H9 (cell line): ENCODE data around the gene KLC4. TPM values are rescaled to one million over a fixed set of nuclear protein-coding genes. Genes with fewer than 3 reads are reported as not detected.

Source experiments
- DNase-seq: peaks from one replicate; pipeline ENCODE4 v3.0.0-alpha.2; 2017
- H2AFZ ChIP-seq: one replicate; pipeline ENCODE4 v1.6.1; 2013; ENCODE audit warnings: mild to moderate bottlenecking, low read length, control low read depth, moderate library complexity
- H2AK5ac ChIP-seq: 2 replicates; pipeline ENCODE4 v1.6.1; 2013; ENCODE audit warnings: low read length, control low read depth, mixed read lengths; ENCODE audit not compliant: insufficient read length
- H2BK120ac ChIP-seq: one replicate; pipeline ENCODE4 v1.6.1; 2013; ENCODE audit warnings: low read depth, mild to moderate bottlenecking, low read length, control low read depth, inconsistent platforms; ENCODE audit not compliant: poor library complexity, severe bottlenecking
- H2BK12ac ChIP-seq: 2 replicates; pipeline ENCODE4 v1.6.1; 2013; ENCODE audit warnings: low read length, control low read depth, mixed read lengths, low read depth; ENCODE audit not compliant: insufficient read length
- H2BK15ac ChIP-seq: 2 replicates; pipeline ENCODE4 v1.6.1; 2013; ENCODE audit warnings: low read depth, low read length, control low read depth
- H2BK20ac ChIP-seq: one replicate; pipeline ENCODE4 v1.6.1; 2013; ENCODE audit warnings: low read depth, mild to moderate bottlenecking, low read length, control low read depth, inconsistent platforms; ENCODE audit not compliant: poor library complexity, severe bottlenecking
- H2BK5ac ChIP-seq: 2 replicates; pipeline ENCODE4 v1.6.1; 2013; ENCODE audit warnings: low read length, control low read depth, mixed read lengths; ENCODE audit not compliant: insufficient read length
- H3K14ac ChIP-seq: 2 replicates; pipeline ENCODE4 v1.6.1; 2013; ENCODE audit warnings: low read length, control low read depth; ENCODE audit not compliant: insufficient read depth
- H3K18ac ChIP-seq: 2 replicates; pipeline ENCODE4 v1.6.1; 2013; ENCODE audit warnings: low read depth, mild to moderate bottlenecking, mixed read lengths, low read length, control low read depth; ENCODE audit not compliant: insufficient read length
- H3K23ac ChIP-seq: 2 replicates; pipeline ENCODE4 v1.6.1; 2013; ENCODE audit warnings: low read length, control low read depth, mixed read lengths, low read depth; ENCODE audit not compliant: insufficient read length
- H3K23me2 ChIP-seq: 2 replicates; pipeline ENCODE4 v1.6.1; 2013; ENCODE audit warnings: low read depth, mild to moderate bottlenecking, mixed read lengths, low read length, control low read depth; ENCODE audit not compliant: insufficient read length, poor library complexity, severe bottlenecking
- H3K27ac ChIP-seq: 2 replicates; pipeline ENCODE4 v1.5.1; 2013; ENCODE audit warnings: low read length, control low read depth, mixed read lengths, low read depth; ENCODE audit not compliant: insufficient read length
- H3K27me3 ChIP-seq: 2 replicates; pipeline ENCODE4 v1.6.1; 2013; ENCODE audit warnings: low read length, control low read depth, inconsistent platforms; ENCODE audit not compliant: insufficient read depth
- H3K4ac ChIP-seq: 2 replicates; pipeline ENCODE4 v1.6.1; 2013; ENCODE audit warnings: low read depth, mild to moderate bottlenecking, control low read depth, inconsistent platforms, low read length, moderate library complexity
- H3K4me1 ChIP-seq: 2 replicates; pipeline ENCODE4 v1.6.1; 2013; ENCODE audit warnings: low read length, control low read depth, inconsistent platforms; ENCODE audit not compliant: insufficient read depth
- H3K4me2 ChIP-seq: 2 replicates; pipeline ENCODE4 v1.6.1; 2013; ENCODE audit warnings: low read length, control low read depth, mixed read lengths; ENCODE audit not compliant: insufficient read length, insufficient read depth
- H3K56ac ChIP-seq: 2 replicates; pipeline ENCODE4 v1.6.1; 2013; ENCODE audit warnings: low read depth, mild to moderate bottlenecking, mixed read lengths, low read length, control low read depth; ENCODE audit not compliant: insufficient read length
- H3K79me1 ChIP-seq: 2 replicates; pipeline ENCODE4 v1.6.1; 2013; ENCODE audit warnings: low read depth, mild to moderate bottlenecking, moderate library complexity, low read length, control low read depth, inconsistent platforms; ENCODE audit not compliant: insufficient read depth, poor library complexity, severe bottlenecking
- H3K79me2 ChIP-seq: 2 replicates; pipeline ENCODE4 v1.6.1; 2013; ENCODE audit warnings: low read length, control low read depth, inconsistent platforms; ENCODE audit not compliant: insufficient read depth
- H3K9ac ChIP-seq: 2 replicates; pipeline ENCODE4 v1.6.1; 2013; ENCODE audit warnings: low read length, control low read depth, mixed read lengths; ENCODE audit not compliant: insufficient read length; ENCODE audit errors: extremely low read depth
- H3K9me3 ChIP-seq: one replicate; pipeline ENCODE4 v1.6.1; 2013; ENCODE audit warnings: low read depth, low read length, inconsistent platforms; ENCODE audit not compliant: control insufficient read depth
- H3T11ph ChIP-seq: one replicate; pipeline ENCODE4 v1.6.1; 2013; ENCODE audit warnings: mild to moderate bottlenecking, low read length, control low read depth, inconsistent platforms
- H4K20me1 ChIP-seq: one replicate; pipeline ENCODE4 v1.6.1; 2013; ENCODE audit not compliant: control insufficient read depth, insufficient read length, insufficient read depth
- H4K5ac ChIP-seq: 2 replicates; pipeline ENCODE4 v1.6.1; 2013; ENCODE audit warnings: low read depth, mild to moderate bottlenecking, mixed read lengths, low read length, control low read depth; ENCODE audit not compliant: insufficient read length
- H4K8ac ChIP-seq: replicated peaks from 2 replicates; pipeline ENCODE4 v1.6.1; 2013; ENCODE audit warnings: low read length, control low read depth, mixed read lengths, low read depth; ENCODE audit not compliant: insufficient read length
- H4K91ac ChIP-seq: 2 replicates; pipeline ENCODE4 v1.6.1; 2013; ENCODE audit warnings: low read depth, mild to moderate bottlenecking, moderate library complexity, mixed read lengths, low read length, control low read depth; ENCODE audit not compliant: insufficient read length
- H3K27ac Mint-ChIP-seq, 3 experiments: 2 replicates in 2 of 3; 3 replicates in 1 of 3; pipeline ENCODE4 v1.8.0; 2020 to 2021; ENCODE audit warnings: mixed read lengths in 3 of 3, mild to moderate bottlenecking in 1 of 3, moderate library complexity in 1 of 3
- H3K27me3 Mint-ChIP-seq: 2 replicates; pipeline ENCODE4 v1.8.0; 2021; ENCODE audit warnings: low read depth, mild to moderate bottlenecking, moderate library complexity, mixed read lengths
- H3K36me3 Mint-ChIP-seq, 3 experiments: 2 replicates in 2 of 3; 3 replicates in 1 of 3; pipeline ENCODE4 v1.8.0; 2020 to 2021; ENCODE audit warnings: low read depth in 3 of 3, mixed read lengths in 3 of 3; ENCODE audit not compliant: insufficient read depth in 1 of 3
- H3K4me1 Mint-ChIP-seq, 2 experiments: 2 replicates each; pipeline ENCODE4 v1.8.0; 2020; ENCODE audit warnings: mixed read lengths in 2 of 2
- H3K4me3 Mint-ChIP-seq, 2 experiments: 2 replicates in 1 of 2; 3 replicates in 1 of 2; pipeline ENCODE4 v1.8.0; 2020 to 2021; ENCODE audit warnings: mild to moderate bottlenecking in 2 of 2, mixed read lengths in 2 of 2, moderate library complexity in 1 of 2
- H3K9me3 Mint-ChIP-seq, 2 experiments: 2 replicates in 1 of 2; 3 replicates in 1 of 2; pipeline ENCODE4 v1.8.0; 2020; ENCODE audit warnings: mild to moderate bottlenecking in 2 of 2, mixed read lengths in 2 of 2, moderate library complexity in 1 of 2
- CTCF ChIP-seq: fragments of 200-600 bp; sonication (generic); conservative IDR thresholded peaks from 3 replicates; pipeline ENCODE4 v1.8.0; 2021; ENCODE audit warnings: antibody characterized with exemption, mild to moderate bottlenecking
- WGBS: extraction: QIAGEN DNeasy Blood & Tissue Kit; methylation state at CpG from one replicate; pipeline ENCODE4 v1.1.7; 2013; ENCODE audit warnings: missing lambda C conversion rate, low lambda C conversion rate, mixed read lengths; ENCODE audit not compliant: insufficient read length; ENCODE audit errors: extremely low coverage; 5-methylcytosine and 5-hydroxymethylcytosine counted together
- total RNA-seq: library from RNA; stranded (reverse); gene quantifications from 2 replicates; pipeline ENCODE4 v1.2.1, GENCODE V29; 2021

The KLC4 gene
- total RNA-seq, 1 experiment from 2014 or later = 29.7 TPM

- Mint-ChIP-seq H3K4me1 (peaks cover 28% of the 10 kb centered on the region in 2 experiments), H3K27me3 (no peaks in the 10 kb centered on the region), H3K4me3 (no peak overlapping the region), H3K9me3 (no peaks in the 10 kb centered on the region; a peak in 1 of 5 replicates), H3K36me3 (peaks cover 6 to 16% (median 7%) of the 10 kb centered on the region in 3 experiments; a peak in 6 of 7 replicates), H3K27ac (peak overlapping the region; percentile 63 to 80 (median 74))
- Histone ChIP-seq H2BK15ac (no peak overlapping the region), H2BK12ac (no peak overlapping the region), H3K56ac (no peak overlapping the region), H2AFZ (no peak overlapping the region), H2BK20ac (no peak overlapping the region), H4K5ac (no peak overlapping the region), H3K9me3 (no peaks in the 10 kb centered on the region), H3K27ac (no peak overlapping the region), H3K9ac (no peak overlapping the region), H2AK5ac (no peak overlapping the region), H4K20me1 (no peaks in the 10 kb centered on the region), H3K4me1 (peaks cover 4% of the 10 kb centered on the region; the same call in 1 of the 2 replicates), H3K79me1 (no peaks in the 10 kb centered on the region), H2BK120ac (no peak overlapping the region), H4K91ac (no peak overlapping the region), H3K23me2 (no peaks in the 10 kb centered on the region), H3K18ac (peak overlapping the region; percentile 10), H3K23ac (no peak overlapping the region), H3T11ph (no peak overlapping the region), H2BK5ac (no peak overlapping the region), H3K79me2 (no peaks in the 10 kb centered on the region), H3K27me3 (no peaks in the 10 kb centered on the region), H3K4me2 (no peak overlapping the region), H4K8ac (no peak overlapping the region), H3K14ac (no peak overlapping the region), H3K4ac (no peak overlapping the region)
- peak; percentile 43 for DNase-seq
- no peak for TF ChIP-seq CTCF
- WGBS = no CpG with 5 or more reads among the region's 9 CpGs
Measured at GRCh38 chr6:43105538-43106222, 46.2 kb downstream of the KLC4 start.
